Ishikawa (cell line): ENCODE results near the gene ZNF474.

ENCODE experiments used
- CEBPB ChIP-seq: IDR thresholded peaks from 2 replicates; pipeline ENCODE4 v1.6.1; 2012
- CREB1 ChIP-seq: IDR thresholded peaks from 2 replicates; pipeline ENCODE4 v1.6.1; 2012; ENCODE audit warnings: low read depth
- EGR1 ChIP-seq: IDR thresholded peaks from 2 replicates; pipeline ENCODE4 v1.6.1; 2012
- EP300 ChIP-seq: IDR thresholded peaks from 2 replicates; pipeline ENCODE4 v1.6.1; 2012; ENCODE audit warnings: borderline replicate concordance
- FOXM1 ChIP-seq: IDR thresholded peaks from 2 replicates; pipeline ENCODE4 v1.6.1; 2012; ENCODE audit warnings: low read depth, borderline replicate concordance
- MAX ChIP-seq: IDR thresholded peaks from 2 replicates; pipeline ENCODE4 v1.6.1; 2012
- NFIC ChIP-seq: IDR thresholded peaks from 2 replicates; pipeline ENCODE4 v1.6.1; 2012
- RAD21 ChIP-seq: IDR thresholded peaks from 2 replicates; pipeline ENCODE4 v1.6.1; 2012; ENCODE audit warnings: low read depth
- REST ChIP-seq: IDR thresholded peaks from 2 replicates; pipeline ENCODE4 v1.6.1; 2012; ENCODE audit warnings: low read depth, mild to moderate bottlenecking
- TAF1 ChIP-seq: IDR thresholded peaks from 2 replicates; pipeline ENCODE4 v1.6.1; 2012; ENCODE audit warnings: low read depth, mild to moderate bottlenecking
- TCF12 ChIP-seq: IDR thresholded peaks from 2 replicates; pipeline ENCODE4 v1.6.1; 2012; ENCODE audit warnings: low read depth
- TEAD4 ChIP-seq: IDR thresholded peaks from 2 replicates; pipeline ENCODE4 v1.6.1; 2012
- YY1 ChIP-seq: IDR thresholded peaks from 2 replicates; pipeline ENCODE4 v1.6.1; 2012; ENCODE audit warnings: low read depth
- ZBTB7A ChIP-seq: IDR thresholded peaks from 2 replicates; pipeline ENCODE4 v1.6.1; 2012; ENCODE audit warnings: low read depth
- TF ChIP-seq, protein P1 (sequence below): IDR thresholded peaks from 2 replicates; pipeline ENCODE4 v1.6.1; 2012

The ZNF474 gene

GRCh38 chr5:122124766-122125165 is 4.6 kb upstream of the ZNF474 start:
- no peak for TF ChIP-seq EGR1
- no peak for TF ChIP-seq TCF12
- no peak for TF ChIP-seq TAF1
- no peak for TF ChIP-seq TEAD4
- no peak for TF ChIP-seq NFIC
- TF ChIP-seq YY1, result no peak
- TF ChIP-seq CREB1, result no peak
- no peak for TF ChIP-seq EP300
- TF ChIP-seq MAX, result no peak
- TF ChIP-seq RAD21, result no peak

DNA sequence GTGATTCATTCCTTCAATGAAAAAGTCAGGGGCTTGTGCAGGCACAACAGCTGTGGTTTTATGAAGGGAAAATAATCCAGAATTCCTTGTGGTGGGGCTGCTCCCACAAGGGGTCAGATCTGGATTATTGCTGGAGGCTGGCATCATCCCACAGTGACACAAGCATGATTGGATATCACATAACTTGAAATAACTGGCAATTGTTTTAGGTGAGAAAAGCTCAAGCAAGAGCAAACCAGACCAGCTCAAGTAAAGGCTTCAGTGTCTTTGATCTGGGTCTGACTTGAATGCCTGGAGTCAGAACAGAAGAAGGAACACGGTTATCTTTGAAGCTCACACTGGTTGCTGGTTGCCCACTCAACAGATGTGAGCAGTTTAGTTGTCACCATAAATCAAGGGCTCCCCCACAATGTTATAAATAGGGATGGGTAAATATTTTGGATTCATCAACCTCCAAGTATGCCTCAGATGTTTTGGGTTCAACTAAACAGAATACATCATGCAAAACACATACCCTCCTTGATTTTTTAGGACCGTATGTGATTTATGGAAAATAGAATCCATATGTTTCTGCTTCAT is 3.1 kb upstream of the ZNF474 start:
- TF ChIP-seq RAD21 (no peak), EP300 (no peak), NFIC (no peak), ZBTB7A (no peak), TAF1 (no peak), REST (no peak), CEBPB (no peak), MAX (no peak), EGR1 (no peak)
- TF ChIP-seq, protein P1, sequence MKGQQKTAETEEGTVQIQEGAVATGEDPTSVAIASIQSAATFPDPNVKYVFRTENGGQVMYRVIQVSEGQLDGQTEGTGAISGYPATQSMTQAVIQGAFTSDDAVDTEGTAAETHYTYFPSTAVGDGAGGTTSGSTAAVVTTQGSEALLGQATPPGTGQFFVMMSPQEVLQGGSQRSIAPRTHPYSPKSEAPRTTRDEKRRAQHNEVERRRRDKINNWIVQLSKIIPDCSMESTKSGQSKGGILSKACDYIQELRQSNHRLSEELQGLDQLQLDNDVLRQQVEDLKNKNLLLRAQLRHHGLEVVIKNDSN, result no peak

DNA sequence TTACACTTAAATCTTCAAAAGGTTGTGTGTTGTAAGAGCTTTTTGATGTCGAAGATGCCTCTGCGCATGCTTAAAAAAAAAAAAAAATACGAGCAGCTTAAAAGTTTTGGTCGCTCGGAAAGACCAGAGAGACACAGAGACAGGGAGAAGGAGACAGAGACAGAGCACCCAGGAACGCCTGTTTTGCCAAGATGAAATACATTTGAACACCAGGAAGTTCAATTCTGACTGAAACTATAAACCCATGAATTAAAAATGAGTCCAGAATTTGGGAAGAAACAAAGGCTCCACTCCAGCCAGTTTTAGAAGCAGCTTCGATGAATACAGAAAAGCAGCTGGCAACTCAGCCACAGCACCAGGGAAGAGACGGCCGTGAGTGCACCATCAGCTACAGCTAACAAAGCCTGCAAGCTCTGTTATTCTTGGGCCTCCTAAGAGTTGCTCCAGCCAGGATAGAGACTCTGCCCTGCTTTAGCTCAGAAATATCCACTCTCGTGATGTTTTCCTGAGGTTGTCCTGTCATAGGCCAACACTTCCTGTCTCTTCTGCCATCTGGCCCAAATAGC is 2.5 kb upstream of the ZNF474 start:
- TF ChIP-seq NFIC (no peak), TEAD4 (no peak), ZBTB7A (no peak), MAX (no peak), YY1 (no peak), EGR1 (no peak), TCF12 (no peak), CREB1 (no peak), EP300 (no peak), TAF1 (no peak), FOXM1 (no peak), RAD21 (no peak), CEBPB (no peak), REST (no peak)
- TF ChIP-seq, protein P1, result no peak

- TF ChIP-seq NFIC (no peak), TCF12 (no peak), REST (no peak), MAX (no peak), FOXM1 (no peak), CREB1 (no peak), EP300 (no peak), EGR1 (no peak), TAF1 (no peak), YY1 (no peak), ZBTB7A (no peak), TEAD4 (no peak), RAD21 (no peak), CEBPB (no peak)
- TF ChIP-seq, protein P1, result no peak
These were observed 806 bp downstream of the ZNF474 start for GRCh38 chr5:122130152-122130551.
